HEK293 (cell line): ENCODE measurements around the gene CAPSL.

Source experiments
- CTCF ChIA-PET: fragments of 350-600 bp; formaldehyde crosslinking; extraction: SDS; loops from one replicate; lab custom pipeline; 2021; ENCODE audit warnings: antibody characterized with exemption; lab: Yijun Ruan, JAX
- POLR2A ChIA-PET: fragments of 300-600 bp; formaldehyde crosslinking; extraction: SDS; loops from one replicate; lab custom pipeline; 2020; ENCODE audit warnings: antibody characterized with exemption, inconsistent platforms; lab: Yijun Ruan, JAX
- H3K27ac ChIP-seq: fragments of 200-500 bp; sonication (Bioruptor generic); 2 replicates; pipeline ENCODE4 v1.5.1; 2014; ENCODE audit warnings: low read depth, low read length, control low read depth, inconsistent platforms; ENCODE audit errors: extremely low read depth
- H3K36me3 ChIP-seq, 2 experiments: fragments of 200-500 bp in 1 of 2; sonication (Bioruptor generic) in 1 of 2; 1 replicate in 1 of 2; 2 replicates in 1 of 2; pipeline ENCODE4 v1.5.1; 2014 to 2017; ENCODE audit warnings: inconsistent platforms in 2 of 2, low read length in 2 of 2; ENCODE audit not compliant: control insufficient read depth in 2 of 2, insufficient read depth in 1 of 2
- H3K4me1 ChIP-seq: fragments of 200-500 bp; sonication (Bioruptor generic); 2 replicates; pipeline ENCODE4 v1.5.1; 2014; ENCODE audit warnings: mild to moderate bottlenecking, low read length, inconsistent platforms; ENCODE audit not compliant: control insufficient read depth, insufficient read depth
- H3K4me3 ChIP-seq: 2 replicates; pipeline ENCODE4 v1.5.1; 2011; ENCODE audit warnings: low read depth, mild to moderate bottlenecking, control low read depth, low read length, moderate library complexity
- H3K9me3 ChIP-seq: fragments of 200-500 bp; sonication (Bioruptor generic); 2 replicates; pipeline ENCODE4 v1.5.1; 2014; ENCODE audit warnings: low read depth, low read length, inconsistent platforms; ENCODE audit not compliant: control insufficient read depth, insufficient read depth
- BCL11A ChIP-seq: fragments of 450-650 bp; formaldehyde crosslinking; IDR thresholded peaks from 2 replicates; pipeline ENCODE4 v1.5.1; 2016; ENCODE audit warnings: low read depth, missing biosample characterization, missing genetic modification characterization
- GLI4 ChIP-seq: fragments of 450-650 bp; formaldehyde crosslinking; IDR thresholded peaks from 2 replicates; pipeline ENCODE4 v1.5.1; 2016; ENCODE audit warnings: missing biosample characterization, missing genetic modification characterization
- HIC1 ChIP-seq: fragments of 450-650 bp; formaldehyde crosslinking; IDR thresholded peaks from 2 replicates; pipeline ENCODE4 v1.5.1; 2016; ENCODE audit warnings: missing biosample characterization, missing genetic modification characterization
- KLF1 ChIP-seq: fragments of 450-650 bp; formaldehyde crosslinking; IDR thresholded peaks from 2 replicates; pipeline ENCODE4 v1.5.1; 2016; ENCODE audit warnings: missing biosample characterization, missing genetic modification characterization
- KLF8 ChIP-seq: fragments of 450-650 bp; formaldehyde crosslinking; IDR thresholded peaks from 2 replicates; pipeline ENCODE4 v1.5.1; 2016; ENCODE audit warnings: missing biosample characterization, missing genetic modification characterization
- MEIS1 ChIP-seq: sonication (generic); formaldehyde crosslinking; IDR thresholded peaks from 2 replicates; pipeline ENCODE4 v1.8.1; 2022; ENCODE audit warnings: missing genetic modification reagents, mild to moderate bottlenecking, borderline replicate concordance
- PRDM10 ChIP-seq: fragments of 450-650 bp; formaldehyde crosslinking; IDR thresholded peaks from 2 replicates; pipeline ENCODE4 v1.5.1; 2016; ENCODE audit warnings: missing biosample characterization, missing genetic modification characterization
- PRDM6 ChIP-seq: fragments of 450-650 bp; formaldehyde crosslinking; IDR thresholded peaks from 2 replicates; pipeline ENCODE4 v1.5.1; 2017; ENCODE audit warnings: missing biosample characterization, missing genetic modification characterization
- SP7 ChIP-seq: fragments of 450-650 bp; formaldehyde crosslinking; IDR thresholded peaks from 2 replicates; pipeline ENCODE4 v1.5.1; 2016; ENCODE audit warnings: missing biosample characterization, missing genetic modification characterization
- TCF7L2 ChIP-seq: IDR thresholded peaks from 2 replicates; pipeline ENCODE4 v1.6.1; 2011; ENCODE audit warnings: low read depth, mild to moderate bottlenecking, inconsistent platforms, low read length, moderate library complexity, borderline replicate concordance
- ZEB2 ChIP-seq: fragments of 450-650 bp; formaldehyde crosslinking; IDR thresholded peaks from 2 replicates; pipeline ENCODE4 v1.5.1; 2016; ENCODE audit warnings: missing biosample characterization, missing genetic modification characterization
- ZNF121 ChIP-seq: fragments of 450-650 bp; formaldehyde crosslinking; IDR thresholded peaks from 2 replicates; pipeline ENCODE4 v1.5.1; 2016; ENCODE audit warnings: missing biosample characterization, missing genetic modification characterization
- ZNF132 ChIP-seq: fragments of 450-650 bp; formaldehyde crosslinking; IDR thresholded peaks from 2 replicates; pipeline ENCODE4 v1.5.1; 2017; ENCODE audit warnings: missing biosample characterization, missing genetic modification characterization, borderline replicate concordance
- ZNF157 ChIP-seq: fragments of 450-650 bp; formaldehyde crosslinking; IDR thresholded peaks from 2 replicates; pipeline ENCODE4 v1.5.1; 2016; ENCODE audit warnings: missing biosample characterization, missing genetic modification characterization
- ZNF174 ChIP-seq: fragments of 450-650 bp; formaldehyde crosslinking; IDR thresholded peaks from 2 replicates; pipeline ENCODE4 v1.5.0; 2017; ENCODE audit warnings: missing biosample characterization, mild to moderate bottlenecking, missing genetic modification characterization
- ZNF19 ChIP-seq: fragments of 450-650 bp; formaldehyde crosslinking; IDR thresholded peaks from 2 replicates; pipeline ENCODE4; 2016; ENCODE audit warnings: missing biosample characterization, missing genetic modification characterization, low read depth
- ZNF2 ChIP-seq: fragments of 450-650 bp; formaldehyde crosslinking; IDR thresholded peaks from 2 replicates; pipeline ENCODE4 v1.5.1; 2016; ENCODE audit warnings: missing biosample characterization, missing genetic modification characterization
- ZNF266 ChIP-seq: fragments of 450-650 bp; formaldehyde crosslinking; IDR thresholded peaks from 2 replicates; pipeline ENCODE4 v1.5.1; 2016; ENCODE audit warnings: missing biosample characterization, missing genetic modification characterization, low read depth
- ZNF280D ChIP-seq: fragments of 450-650 bp; formaldehyde crosslinking; IDR thresholded peaks from 2 replicates; pipeline ENCODE4 v1.5.1; 2016; ENCODE audit warnings: missing biosample characterization, missing genetic modification characterization
- ZNF704 ChIP-seq: fragments of 450-650 bp; formaldehyde crosslinking; IDR thresholded peaks from 2 replicates; pipeline ENCODE4 v1.5.1; 2016; ENCODE audit warnings: missing biosample characterization, missing genetic modification characterization

CAPSL gene

GRCh38 chr5:35859101-35859661, 79.2 kb downstream of the CAPSL start:
- Histone ChIP-seq H3K4me3 (no peak overlapping the region), H3K36me3 (no peaks in the 10 kb centered on the region), H3K27ac (no peak overlapping the region), H3K4me1 (peaks cover 4% of the 10 kb centered on the region), H3K9me3 (no peaks in the 10 kb centered on the region; the same call in 1 of the 2 replicates)
- TF ChIP-seq PRDM6 (no peak), PRDM10 (no peak), ZNF2 (no peak), KLF1 (tag by site-specific recombination) (no peak), KLF8 (tag by site-specific recombination) (no peak)
- ChIA-PET CTCF (interaction anchor here (0.8 to 1.8 kb wide), 3 partner anchors 22 to 76 kb away, joined by 3 to 8 read pairs (median 5); no protein-coding TSS in a partner anchor), POLR2A (no interaction called here)

- Histone ChIP-seq H3K4me1 (peaks cover 4% of the 10 kb centered on the region), H3K36me3 (no peaks in the 10 kb centered on the region), H3K9me3 (no peaks in the 10 kb centered on the region; the same call in 1 of the 2 replicates), H3K4me3 (no peak overlapping the region), H3K27ac (no peak overlapping the region)
- CTCF ChIA-PET, result interaction anchor here (0.6 to 1.1 kb wide), 3 partner anchors 15 to 69 kb away, joined by 3 to 4 read pairs (median 4); no protein-coding TSS in a partner anchor
- POLR2A ChIA-PET, result no interaction called here
- 0 out of 2 replicates have a peak, but pooled peaks have one; percentile 27 for TF ChIP-seq ZEB2
- TF ChIP-seq HIC1 (tag by site-specific recombination), result peak; percentile 58; the same call in 1 of the 2 replicates
- TF ChIP-seq ZNF266 (tag by site-specific recombination), result no peak
- peak; percentile 21; the same call in 1 of the 2 replicates for TF ChIP-seq SP7 (tag by site-specific recombination)
- TF ChIP-seq GLI4 (tag by site-specific recombination), result no peak
- no peak; the same call in 1 of the 2 replicates for TF ChIP-seq MEIS1 (CRISPR knock-in tag)
- TF ChIP-seq ZNF132, result no peak
- TF ChIP-seq ZNF19, result no peak
- TF ChIP-seq TCF7L2, result no peak
- TF ChIP-seq ZNF174 (tag by site-specific recombination), result no peak
- no peak for TF ChIP-seq BCL11A
- no peak for TF ChIP-seq ZNF704
- no peak for TF ChIP-seq ZNF157 (tag by site-specific recombination)
- no peak for TF ChIP-seq ZNF121
- no peak for TF ChIP-seq ZNF280D (tag by site-specific recombination)
Measured at GRCh38 chr5:35857606-35858205, 80.7 kb downstream of the CAPSL start.
